Measurements from ENCODE around the gene GTF3A.
A peak's percentile ranks its signal among the peaks of the same experiment; 100 is the strongest.

Gene GTF3A

DNA sequence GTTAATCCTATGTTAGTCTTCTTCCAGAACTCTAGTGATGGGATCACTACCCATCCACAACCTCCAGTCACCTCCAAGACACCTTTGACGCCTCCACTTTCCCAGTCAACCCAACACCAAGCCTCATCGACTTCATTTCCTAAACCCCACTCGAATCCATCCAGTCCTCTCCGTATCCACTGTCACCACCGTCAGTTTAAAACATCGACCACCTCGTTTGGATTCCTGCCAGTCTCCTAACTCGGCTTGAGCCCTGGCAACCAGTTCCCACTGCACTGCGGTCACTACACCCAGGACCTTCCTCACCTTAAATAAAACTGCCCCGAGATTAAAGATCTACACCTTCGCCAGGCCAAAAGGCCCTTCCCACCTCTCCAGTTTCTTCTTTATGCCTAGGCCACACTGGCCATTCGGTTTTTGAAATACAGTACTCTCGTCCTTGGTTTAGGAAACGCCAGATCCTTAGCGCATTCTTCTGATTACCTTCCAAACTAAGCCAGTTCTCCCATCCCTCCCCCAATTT lies 24.7 kb downstream of the GTF3A start:
- DNase-seq (ENCODE audit: low spot score): no peak

DNA sequence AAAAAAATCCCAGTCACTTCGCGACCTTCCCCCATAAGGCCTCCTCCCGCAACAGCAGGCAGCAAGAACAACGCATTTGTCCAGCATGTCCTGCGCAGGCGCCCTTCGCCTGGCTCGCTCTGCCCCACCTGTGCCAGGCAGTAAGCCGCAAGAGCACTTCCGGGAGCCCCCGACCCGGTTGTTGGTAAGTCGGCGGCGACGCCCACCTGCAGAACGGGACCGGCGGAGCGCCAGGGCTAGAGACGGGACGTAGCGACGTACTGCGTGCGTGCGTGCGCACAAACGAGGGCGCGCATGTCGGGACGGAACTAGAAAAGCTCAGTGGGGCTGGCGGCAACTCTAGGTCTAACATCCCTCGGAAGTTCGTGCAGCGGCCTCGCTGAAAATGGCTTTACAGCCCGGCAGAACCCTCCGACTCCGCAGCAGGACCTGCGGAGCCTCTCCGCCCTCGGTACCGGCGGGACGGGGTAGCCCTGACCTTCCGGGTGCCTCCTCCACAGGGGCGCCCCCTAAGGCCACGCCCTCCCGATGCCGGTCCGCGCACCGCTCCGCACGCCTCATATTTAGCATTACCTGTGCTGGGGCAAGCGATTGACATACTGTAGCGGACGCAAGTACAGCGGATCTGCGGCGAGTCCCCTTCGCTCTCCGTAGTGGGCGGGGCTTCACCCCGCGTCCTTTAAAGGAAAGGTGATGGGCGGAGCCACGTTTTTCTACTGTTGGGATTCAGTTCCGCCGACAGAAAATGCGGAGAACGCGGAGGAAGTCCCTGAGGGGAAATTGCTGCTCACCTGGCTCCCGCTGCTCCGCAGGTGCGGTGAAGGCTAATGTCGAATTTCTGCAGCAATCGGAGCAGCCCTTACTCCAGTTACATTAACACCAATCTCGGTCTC lies 25.8 kb downstream of the GTF3A start, which contains the start of gene MTIF3:
Gene MTIF3, minus strand, starts transcription at position 629 of the 893 bp plus-strand sequence. CDS start 10,116 bp downstream, outside the sequence.
- DNase-seq (ENCODE audit: low spot score): peak; percentile 98

DNA sequence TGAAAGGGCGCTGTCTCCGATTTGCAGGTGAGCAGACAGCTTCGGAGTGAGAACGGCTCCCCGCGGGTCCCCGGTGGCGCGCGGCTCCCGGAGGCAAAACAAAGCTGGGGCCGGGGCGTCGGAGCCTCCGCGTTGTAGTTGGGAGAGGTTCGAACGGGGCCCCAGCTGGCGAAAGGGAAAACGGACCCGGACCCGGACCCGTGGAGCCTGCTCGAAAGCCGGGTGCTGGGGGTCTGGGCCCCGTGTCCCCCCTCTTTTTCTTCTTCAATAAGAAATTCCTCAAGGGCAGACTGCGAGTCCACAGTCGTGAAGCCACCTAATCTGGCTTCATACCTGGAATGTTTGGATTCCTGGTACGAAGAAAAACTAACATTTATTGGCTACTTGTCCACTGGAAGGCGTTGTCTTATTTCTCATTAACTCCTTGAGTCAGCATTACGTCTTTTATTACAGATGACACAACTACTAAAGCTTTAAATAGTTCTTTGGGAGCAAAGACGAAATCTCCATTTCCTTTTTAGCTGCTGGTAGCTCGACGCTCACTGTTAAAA lies 26.6 kb downstream of the GTF3A start:
- DNase-seq (ENCODE audit: low spot score): peak; percentile 20

DNA sequence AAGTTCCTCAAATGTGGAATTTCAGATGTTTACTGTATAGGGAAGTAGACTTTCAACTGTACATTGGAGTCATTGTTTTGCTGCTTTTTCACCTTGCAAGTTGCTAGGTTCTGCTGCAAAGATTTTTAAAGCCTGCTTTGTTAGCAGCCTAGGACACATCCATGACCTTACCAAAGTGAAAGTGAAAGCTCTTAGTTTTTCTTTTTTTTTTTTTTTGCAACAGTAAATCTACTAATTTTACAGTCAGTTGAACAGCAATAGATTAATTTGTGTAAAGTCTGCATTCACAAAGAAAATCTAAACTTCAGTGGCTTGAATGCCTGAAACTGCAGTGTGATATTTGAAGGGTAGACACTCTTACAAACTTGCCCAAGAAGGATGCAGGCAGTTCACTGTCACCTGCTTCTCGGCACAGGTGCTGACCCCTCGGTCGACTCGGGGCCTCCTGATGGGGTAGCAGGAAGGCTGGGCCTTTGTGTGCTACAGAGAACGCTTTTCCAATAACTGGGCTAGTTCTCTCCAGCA lies 31.0 kb downstream of the GTF3A start:
- DNase-seq (ENCODE audit: low spot score): no peak

DNA sequence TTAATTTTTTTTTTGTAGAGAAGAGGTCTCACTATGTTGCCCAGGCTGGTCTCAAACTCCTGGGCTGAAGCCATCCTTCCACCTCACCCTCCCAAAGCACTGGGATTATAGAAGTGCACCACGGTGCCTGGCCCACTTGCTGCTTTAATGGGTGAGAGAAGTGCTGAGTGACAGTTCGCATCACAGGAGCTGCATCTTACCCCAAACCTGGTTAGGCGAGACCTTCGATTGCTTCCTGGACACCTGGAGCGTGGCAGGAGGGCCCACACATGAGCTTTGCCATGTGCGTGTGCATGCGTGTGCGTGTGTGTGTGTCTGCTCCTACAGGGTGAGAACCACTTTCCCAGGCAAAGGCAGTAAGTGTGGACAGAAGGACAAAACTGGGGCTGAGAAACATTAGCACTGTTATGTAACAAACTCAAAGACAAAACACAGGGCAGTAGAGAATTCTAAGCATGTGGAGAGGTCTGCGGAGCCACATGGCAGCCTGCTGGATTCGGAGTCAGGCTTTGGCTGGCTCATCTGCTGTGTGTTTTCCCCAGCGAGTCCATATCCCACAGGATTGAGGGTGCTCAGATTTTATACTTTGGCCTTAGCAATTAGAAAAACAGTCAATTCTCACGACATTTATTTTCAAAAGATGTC lies 37.6 kb downstream of the GTF3A start:
- no peak for DNase-seq (ENCODE audit: low spot score)

DNA sequence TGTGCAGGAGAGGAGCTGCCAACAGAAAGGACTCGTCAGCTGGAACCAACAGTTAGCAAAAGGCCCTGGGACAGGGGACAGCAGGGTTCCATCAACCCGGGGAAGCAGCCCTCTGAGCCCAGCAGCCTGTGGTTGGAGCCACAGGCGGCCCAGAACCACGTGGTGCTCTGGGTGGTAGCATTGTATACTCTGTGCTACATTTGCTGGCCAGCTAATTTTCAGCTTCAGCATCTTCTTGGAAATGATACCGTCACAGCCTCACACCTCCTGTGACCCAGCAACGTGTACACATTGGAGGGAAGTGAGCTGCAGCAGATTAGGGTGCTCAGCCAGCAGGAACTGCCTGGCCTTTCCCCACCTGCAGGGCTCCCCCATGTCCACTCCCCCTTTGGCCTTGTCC lies 39.1 kb downstream of the GTF3A start:
- DNase-seq (ENCODE audit: low spot score): no peak

DNA sequence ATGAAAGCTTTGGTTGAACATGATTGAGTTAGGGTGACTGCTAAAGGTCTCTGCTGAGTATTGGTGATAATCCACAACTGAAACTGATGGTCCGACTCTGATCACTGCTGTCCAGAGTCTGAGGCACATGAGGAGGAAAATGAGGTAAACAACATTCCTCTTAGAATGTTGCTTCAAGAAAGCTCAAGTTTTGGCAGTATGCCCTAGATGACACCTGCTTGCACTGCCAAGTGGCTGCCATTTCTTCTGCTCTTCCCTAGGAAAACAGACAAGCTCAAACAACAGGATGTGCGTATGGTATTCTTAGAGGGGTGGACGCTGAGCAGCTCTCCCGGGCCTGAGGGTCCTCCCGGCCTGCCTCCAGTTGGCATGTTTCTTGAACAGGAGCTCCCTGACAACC lies 41.2 kb downstream of the GTF3A start:
- no peak for DNase-seq (ENCODE audit: low spot score)

DNA sequence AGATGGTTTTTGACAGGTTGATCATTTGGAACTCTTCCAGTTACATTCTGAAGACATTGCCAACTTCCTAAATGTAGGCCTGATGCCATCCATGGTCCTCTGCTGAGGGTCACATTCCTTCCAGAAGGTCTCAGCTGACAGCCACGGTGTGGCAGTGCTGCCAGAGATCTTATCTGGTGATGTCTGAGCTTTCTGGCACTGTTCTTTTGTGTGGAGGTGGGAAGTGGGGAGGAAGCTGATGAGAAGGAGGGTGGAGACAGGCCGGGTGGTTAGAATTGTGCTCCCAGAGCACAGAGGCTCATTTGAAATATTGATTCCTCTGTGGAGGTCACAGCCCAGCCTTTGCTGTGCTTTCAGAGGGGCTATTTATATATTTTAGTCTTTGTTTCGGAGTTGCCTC lies 42.1 kb downstream of the GTF3A start:
- no peak for DNase-seq (ENCODE audit: low spot score)

DNA sequence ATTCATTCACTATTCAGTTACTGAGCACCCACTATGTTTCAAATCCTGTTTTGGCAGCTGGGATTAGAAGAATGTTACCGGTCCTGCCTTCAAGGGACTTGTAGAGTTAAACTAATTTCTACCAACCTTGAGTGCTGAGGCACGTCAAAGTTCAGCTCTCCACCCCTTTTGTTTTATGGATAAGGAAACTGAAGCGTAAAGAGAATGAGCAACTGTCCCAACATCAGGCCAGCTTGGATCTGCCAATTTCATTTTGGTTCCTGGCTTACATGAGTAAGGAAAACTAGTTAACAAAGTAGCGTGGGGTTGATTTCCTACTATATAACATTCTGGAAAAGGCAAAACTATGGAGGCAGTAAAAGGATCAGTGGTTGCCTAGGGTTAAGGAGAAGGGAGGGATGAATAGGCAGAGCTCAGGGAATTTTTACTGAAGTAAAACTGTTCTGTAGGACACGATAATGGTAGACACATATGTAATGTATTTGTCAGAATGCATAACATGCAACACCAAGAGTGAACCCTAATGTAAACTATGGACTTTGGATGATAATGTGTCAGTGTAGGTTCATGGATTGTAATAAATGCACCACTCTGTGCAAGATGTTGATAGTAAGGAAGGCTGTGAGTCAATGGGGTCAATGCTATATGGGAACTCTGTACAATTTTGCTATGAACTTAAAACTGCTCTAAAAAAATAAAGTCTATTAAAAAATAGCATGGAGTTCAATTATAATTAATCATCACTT lies 45.8 kb downstream of the GTF3A start:
- no peak for DNase-seq (ENCODE audit: low spot score)

DNA sequence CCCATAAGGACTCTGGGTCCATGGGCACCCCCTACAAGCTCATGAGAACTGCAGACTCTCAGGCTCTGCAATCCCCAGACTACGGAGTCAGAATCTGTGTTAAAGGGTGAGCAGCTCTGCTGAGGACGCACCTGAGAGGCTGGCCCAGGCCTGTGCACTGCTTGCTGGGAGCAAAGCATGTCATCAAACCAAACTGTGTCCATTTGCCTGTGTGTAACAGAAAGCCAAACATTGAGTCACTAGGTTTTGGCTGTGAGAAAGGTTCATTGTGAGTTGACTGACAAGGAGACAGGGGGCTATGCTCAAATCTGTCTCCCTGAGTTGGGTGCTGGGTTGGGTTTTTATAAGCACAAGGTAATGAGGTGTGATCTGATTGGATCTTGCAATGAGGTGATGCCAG lies 48.0 kb downstream of the GTF3A start:
- no peak for DNase-seq (ENCODE audit: low spot score)

DNA sequence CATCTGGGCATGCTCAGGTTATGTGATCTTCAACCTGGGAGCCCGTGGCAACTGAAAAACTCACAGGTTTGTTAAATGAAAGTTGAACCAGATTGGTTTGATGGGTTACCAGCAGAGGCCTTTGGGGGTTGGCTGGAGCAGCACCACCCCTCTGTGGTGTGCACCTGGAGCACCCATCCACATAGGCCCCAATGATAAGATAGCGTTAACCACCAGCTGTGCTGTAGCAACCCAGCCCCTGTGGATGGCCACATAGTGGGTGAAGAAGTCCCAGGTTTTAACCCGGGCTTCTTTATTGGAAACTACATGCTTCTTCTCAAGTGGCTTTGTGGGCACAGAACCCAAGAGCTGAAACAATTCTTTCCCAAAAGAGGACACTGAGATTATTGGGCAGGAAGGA lies 48.5 kb downstream of the GTF3A start:
- DNase-seq (ENCODE audit: low spot score): no peak

DNA sequence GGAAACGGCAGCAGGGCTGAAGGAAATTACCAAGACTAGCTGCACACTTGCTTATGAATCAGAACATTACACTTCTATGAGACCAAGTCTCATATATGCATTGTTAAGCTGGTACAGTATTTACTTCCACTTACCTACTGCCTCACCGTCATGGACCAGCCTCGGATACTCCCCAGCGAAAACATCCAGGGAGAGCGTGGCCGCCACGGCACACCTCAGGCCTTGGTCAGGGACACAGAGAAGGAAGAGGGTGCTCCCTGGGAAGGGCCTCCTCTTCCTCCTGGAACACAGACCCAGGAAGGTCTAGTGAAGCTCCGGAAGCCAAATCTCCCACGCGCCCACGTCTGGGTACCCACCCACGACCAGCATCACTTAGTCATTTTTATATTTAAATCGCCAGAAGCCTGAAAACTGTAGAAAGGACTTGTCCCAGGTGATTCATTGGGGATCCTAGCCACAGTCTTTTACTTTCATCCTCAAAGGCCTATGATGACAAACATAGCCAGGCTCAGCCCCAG lies 50.4 kb downstream of the GTF3A start:
- no peak for DNase-seq (ENCODE audit: low spot score)

DNA sequence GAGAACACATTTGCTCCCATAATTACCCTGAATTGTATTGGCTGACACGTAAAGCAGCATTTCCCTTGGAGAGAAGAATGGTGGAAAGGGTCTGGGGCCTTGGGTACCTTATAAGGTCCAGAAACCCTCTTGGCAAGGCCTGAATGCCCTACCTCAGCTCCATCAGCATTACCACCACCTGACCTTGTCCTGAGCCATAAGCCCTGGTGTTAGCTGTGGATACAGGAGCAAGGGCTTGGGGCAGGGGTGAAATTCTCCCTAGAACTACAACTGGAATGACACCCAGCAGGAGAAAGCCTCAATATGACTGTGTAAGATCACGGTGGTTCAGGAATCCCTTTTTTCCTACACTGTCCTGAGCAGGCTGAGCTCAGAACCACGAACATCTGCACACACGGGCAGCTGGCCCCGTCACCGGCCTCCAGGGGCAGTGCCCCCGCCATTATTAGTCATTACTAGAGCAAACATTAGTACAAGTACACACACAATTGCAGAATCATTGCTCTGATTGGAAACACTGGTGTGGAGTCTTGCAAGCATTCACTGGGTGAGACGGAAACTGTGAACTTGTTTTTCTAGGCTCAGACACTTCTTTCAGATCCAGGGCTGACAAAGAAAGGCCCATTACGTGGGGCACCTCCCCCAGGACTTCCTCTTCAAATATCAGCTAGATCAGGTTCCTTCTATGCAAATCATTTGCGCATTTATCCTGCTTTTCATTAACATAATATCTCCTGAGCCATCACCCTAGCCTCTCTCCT lies 52.7 kb downstream of the GTF3A start:
- peak; percentile 1 for DNase-seq (ENCODE audit: low spot score)

DNA sequence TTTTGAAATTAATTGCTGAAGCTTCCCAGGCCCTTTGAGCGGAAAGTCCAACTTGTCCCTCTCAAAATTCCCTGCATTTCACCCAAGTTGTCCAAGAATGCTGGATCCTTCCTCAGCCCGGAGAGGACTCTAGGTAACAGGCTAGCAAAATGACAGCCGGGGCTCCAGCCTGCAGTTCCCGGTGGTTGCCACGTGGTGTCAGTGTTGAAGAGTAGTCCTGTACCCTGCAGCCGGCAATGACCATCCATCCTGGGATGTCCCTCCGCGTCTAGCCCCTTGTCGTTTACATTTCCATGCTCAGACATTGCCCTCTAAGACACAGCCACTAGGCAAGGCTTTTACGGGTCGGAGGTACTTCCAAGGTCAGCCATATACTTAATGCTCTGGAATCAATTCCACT lies 57.3 kb downstream of the GTF3A start:
- peak; percentile 3 for DNase-seq (ENCODE audit: low spot score)

DNA sequence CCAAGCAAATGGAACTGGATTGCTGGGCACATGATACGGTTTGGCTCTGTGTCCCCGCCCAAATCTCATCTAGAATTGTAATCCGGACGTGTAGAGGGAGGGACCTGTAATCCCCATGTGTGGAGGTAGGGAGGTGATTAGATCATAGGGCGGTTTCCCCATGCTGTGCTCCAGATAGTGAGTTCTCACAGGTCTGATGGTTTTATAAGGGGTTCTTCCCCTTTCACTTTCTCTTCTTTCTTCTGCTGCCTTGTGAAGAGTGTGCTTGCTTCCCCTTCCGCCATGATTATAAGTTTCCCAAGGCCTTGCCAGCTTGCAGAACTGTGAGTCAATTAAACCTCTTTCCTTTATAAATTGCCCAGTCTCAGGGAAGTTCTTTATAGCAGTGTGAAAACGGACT lies 58.6 kb downstream of the GTF3A start:
- DNase-seq (ENCODE audit: low spot score): peak; percentile 12

DNA sequence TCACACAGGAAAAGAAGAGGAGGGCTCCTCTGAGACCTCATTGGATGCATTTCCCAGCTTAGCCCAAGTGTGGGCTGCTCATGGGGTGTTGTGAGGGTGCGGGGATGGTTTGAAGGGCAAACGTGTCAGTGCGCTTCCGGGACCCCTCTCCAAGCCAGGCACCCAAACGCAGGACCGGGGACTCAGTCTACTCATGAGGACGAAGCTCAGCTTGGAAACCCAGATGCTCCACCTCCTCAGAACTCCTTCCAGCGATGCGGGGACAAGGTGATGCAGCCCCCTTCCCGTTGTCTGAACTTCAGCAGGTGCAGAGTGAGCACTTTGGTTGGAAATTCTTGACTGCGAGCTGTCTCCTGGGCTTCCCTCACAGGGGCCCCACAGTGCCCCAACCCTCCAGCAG lies 59.0 kb downstream of the GTF3A start:
- DNase-seq (ENCODE audit: low spot score): no peak

All from CD4-positive, alpha-beta T cell treated with Interleukin-2 at 100 ng/mL for 4 hours (primary cell).